OCI-LY1 (cell line): ENCODE results near the gene CRACDL.

ENCODE experiments used
- H2AFZ ChIP-seq: fragments of 200-600 bp; sonication (generic), shearing (Covaris generic); 2 replicates; pipeline ENCODE4 v1.6.0; 2014; ENCODE audit warnings: antibody characterized with exemption, mild to moderate bottlenecking, low read length
- H3F3A ChIP-seq: fragments of 200-600 bp; sonication (generic), shearing (Covaris generic); 2 replicates; pipeline ENCODE4 v1.6.0; 2014; ENCODE audit warnings: mild to moderate bottlenecking, antibody characterized with exemption, low read length, moderate library complexity; ENCODE audit not compliant: insufficient read depth
- H3K27ac ChIP-seq: fragments of 200-600 bp; sonication (generic); 2 replicates; pipeline ENCODE4 v1.5.1; 2014; ENCODE audit warnings: low read length, mixed run types, mild to moderate bottlenecking, low read depth; ENCODE audit not compliant: poor library complexity, severe bottlenecking
- H3K27me3 ChIP-seq: fragments of 200-600 bp; sonication (generic); 2 replicates; pipeline ENCODE4 v1.6.0; 2014; ENCODE audit warnings: antibody characterized with exemption, mild to moderate bottlenecking, low read length, moderate library complexity; ENCODE audit not compliant: insufficient read depth
- H3K36me3 ChIP-seq: fragments of 200-600 bp; sonication (generic); 2 replicates; pipeline ENCODE4 v1.6.1; 2014; ENCODE audit warnings: mild to moderate bottlenecking, antibody characterized with exemption, low read length, moderate library complexity, mixed read lengths; ENCODE audit not compliant: insufficient read depth
- H3K4me1 ChIP-seq: fragments of 200-600 bp; sonication (generic); 2 replicates; pipeline ENCODE4 v1.5.1; 2014; ENCODE audit warnings: mild to moderate bottlenecking, low read length, moderate library complexity; ENCODE audit not compliant: insufficient read depth, severe bottlenecking
- H3K4me2 ChIP-seq: fragments of 200-600 bp; sonication (generic), shearing (Covaris generic); 2 replicates; pipeline ENCODE4 v1.6.1; 2014; ENCODE audit warnings: low read length
- H3K4me3 ChIP-seq: fragments of 200-600 bp; sonication (generic); 2 replicates; pipeline ENCODE4 v1.5.1; 2014; ENCODE audit warnings: low read length, low read depth, mild to moderate bottlenecking, mixed read lengths; ENCODE audit not compliant: poor library complexity, severe bottlenecking
- H3K79me2 ChIP-seq: fragments of 200-600 bp; shearing (Covaris generic); 2 replicates; pipeline ENCODE4 v1.6.1; 2016; ENCODE audit warnings: mixed run types, low read length, mixed read lengths; ENCODE audit not compliant: insufficient read depth
- H3K9ac ChIP-seq: fragments of 200-600 bp; sonication (generic), shearing (Covaris generic); 2 replicates; pipeline ENCODE4 v1.6.1; 2014; ENCODE audit warnings: mild to moderate bottlenecking, low read length, mixed read lengths
- H3K9me2 ChIP-seq: fragments of 200-600 bp; sonication (generic), shearing (Covaris generic); 2 replicates; pipeline ENCODE4 v1.6.1; 2014; ENCODE audit warnings: low read depth, mild to moderate bottlenecking, low read length, mixed read lengths
- H3K9me3 ChIP-seq: fragments of 200-600 bp; shearing (Covaris generic); 2 replicates; pipeline ENCODE4 v1.6.1; 2014; ENCODE audit warnings: low read length, mixed read lengths
- H4K20me1 ChIP-seq: fragments of 200-600 bp; sonication (generic), shearing (Covaris generic); 2 replicates; pipeline ENCODE4 v1.6.0; 2016; ENCODE audit warnings: mild to moderate bottlenecking, low read length; ENCODE audit not compliant: insufficient read depth
- EZH2 ChIP-seq: fragments of 200-600 bp; sonication (generic), shearing (Covaris generic); IDR thresholded peaks from 2 replicates; pipeline ENCODE4 v1.8.0; 2017; ENCODE audit warnings: borderline replicate concordance, mixed run types, mild to moderate bottlenecking, antibody characterized with exemption, low read length, moderate library complexity, mixed read lengths
- TF ChIP-seq, protein P1 (sequence below): fragments of 200-600 bp; sonication (generic), shearing (Covaris generic); IDR thresholded peaks from 2 replicates; pipeline ENCODE4 v1.5.1; 2017; ENCODE audit warnings: mild to moderate bottlenecking, antibody characterized with exemption, low read length, moderate library complexity, mixed read lengths

The CRACDL gene

DNA sequence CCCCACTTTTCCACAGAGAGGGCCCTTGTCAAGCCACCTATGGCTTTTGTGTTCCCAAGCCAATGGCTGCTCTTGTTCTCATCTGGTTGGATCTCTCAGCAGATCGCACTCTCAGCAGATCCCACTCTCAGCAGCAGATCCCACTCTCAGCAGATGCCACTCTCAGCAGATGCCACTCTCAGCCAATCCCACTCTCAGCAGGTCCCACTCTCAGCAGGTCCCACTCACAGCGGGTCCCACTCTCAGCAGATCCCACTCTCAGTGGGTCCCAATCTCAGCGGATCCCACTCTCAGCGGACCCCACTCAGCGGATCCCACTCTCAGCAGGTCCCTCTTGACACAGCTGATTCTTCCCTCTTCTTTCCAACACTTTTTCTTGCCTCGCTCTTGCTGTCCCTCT is 145.8 kb downstream of the CRACDL start:
- no peak overlapping the region for H3K4me3 ChIP-seq
- H3K27ac ChIP-seq = no peak overlapping the region
- no peak overlapping the region for H3K9ac ChIP-seq
- no peaks in the 10 kb centered on the region for H3K27me3 ChIP-seq
- no peak overlapping the region for H3K4me2 ChIP-seq
- no peaks in the 10 kb centered on the region for H3K4me1 ChIP-seq
- H3K9me3 ChIP-seq = no peaks in the 10 kb centered on the region
- no peaks in the 10 kb centered on the region for H4K20me1 ChIP-seq
- no peak overlapping the region for H2AFZ ChIP-seq
- H3K79me2 ChIP-seq = no peaks in the 10 kb centered on the region
- H3K36me3 ChIP-seq = no peaks in the 10 kb centered on the region
- H3F3A ChIP-seq = no peaks in the 10 kb centered on the region
- TF ChIP-seq, protein P1, sequence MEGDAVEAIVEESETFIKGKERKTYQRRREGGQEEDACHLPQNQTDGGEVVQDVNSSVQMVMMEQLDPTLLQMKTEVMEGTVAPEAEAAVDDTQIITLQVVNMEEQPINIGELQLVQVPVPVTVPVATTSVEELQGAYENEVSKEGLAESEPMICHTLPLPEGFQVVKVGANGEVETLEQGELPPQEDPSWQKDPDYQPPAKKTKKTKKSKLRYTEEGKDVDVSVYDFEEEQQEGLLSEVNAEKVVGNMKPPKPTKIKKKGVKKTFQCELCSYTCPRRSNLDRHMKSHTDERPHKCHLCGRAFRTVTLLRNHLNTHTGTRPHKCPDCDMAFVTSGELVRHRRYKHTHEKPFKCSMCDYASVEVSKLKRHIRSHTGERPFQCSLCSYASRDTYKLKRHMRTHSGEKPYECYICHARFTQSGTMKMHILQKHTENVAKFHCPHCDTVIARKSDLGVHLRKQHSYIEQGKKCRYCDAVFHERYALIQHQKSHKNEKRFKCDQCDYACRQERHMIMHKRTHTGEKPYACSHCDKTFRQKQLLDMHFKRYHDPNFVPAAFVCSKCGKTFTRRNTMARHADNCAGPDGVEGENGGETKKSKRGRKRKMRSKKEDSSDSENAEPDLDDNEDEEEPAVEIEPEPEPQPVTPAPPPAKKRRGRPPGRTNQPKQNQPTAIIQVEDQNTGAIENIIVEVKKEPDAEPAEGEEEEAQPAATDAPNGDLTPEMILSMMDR = no peak
- TF ChIP-seq EZH2 = no peak
- no peaks in the 10 kb centered on the region for H3K9me2 ChIP-seq

DNA sequence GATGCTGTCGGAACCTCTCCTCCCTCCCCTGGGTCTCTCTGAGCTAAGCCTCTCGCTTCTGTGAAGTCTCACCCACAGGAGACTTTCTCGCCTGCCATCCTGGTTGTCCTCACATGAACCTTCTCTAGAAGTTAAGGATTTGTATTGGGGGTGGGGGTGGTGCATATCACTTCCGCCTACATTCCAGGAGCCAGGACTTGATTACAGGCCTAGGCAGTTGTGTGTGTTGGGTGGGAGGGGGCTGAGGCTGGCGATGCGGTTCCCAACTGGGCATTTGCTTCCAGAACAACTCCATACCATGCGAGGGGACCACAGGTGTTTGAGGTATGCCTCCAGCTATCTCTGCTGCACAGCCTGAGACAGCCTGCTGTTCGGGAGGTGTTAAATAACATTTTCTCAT is 148.3 kb downstream of the CRACDL start:
- Histone ChIP-seq H3K4me1 (no peaks in the 10 kb centered on the region), H3K9me3 (no peaks in the 10 kb centered on the region), H3K27me3 (no peaks in the 10 kb centered on the region), H3K9me2 (no peaks in the 10 kb centered on the region), H3K9ac (no peak overlapping the region), H3K4me2 (no peak overlapping the region), H2AFZ (no peak overlapping the region), H3K79me2 (no peaks in the 10 kb centered on the region), H3K36me3 (no peaks in the 10 kb centered on the region), H4K20me1 (no peaks in the 10 kb centered on the region), H3F3A (no peaks in the 10 kb centered on the region), H3K4me3 (no peak overlapping the region), H3K27ac (no peak overlapping the region)
- TF ChIP-seq, protein P1 = no peak
- TF ChIP-seq EZH2 = no peak

DNA sequence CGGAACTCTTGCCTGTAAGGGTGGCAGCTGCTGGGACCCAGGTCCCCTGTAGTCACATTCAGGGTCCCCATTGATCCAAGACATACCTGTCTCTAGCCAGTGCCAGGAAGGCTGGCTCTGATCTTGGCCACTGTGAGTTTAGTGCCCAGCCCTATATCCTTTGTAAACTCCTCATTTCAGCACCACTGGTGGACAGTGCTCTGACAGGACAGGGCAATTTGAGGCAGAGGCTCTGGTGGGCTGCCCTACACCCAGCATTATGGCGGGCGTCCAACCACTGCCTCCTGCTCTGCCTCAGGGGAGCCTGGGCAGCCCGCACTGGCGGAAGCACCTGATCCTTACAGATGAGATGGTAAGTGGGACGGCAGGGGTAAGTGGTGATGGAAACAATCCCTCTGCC is 149.8 kb downstream of the CRACDL start:
- H3K4me3 ChIP-seq = no peak overlapping the region
- no peaks in the 10 kb centered on the region for H3F3A ChIP-seq
- no peak overlapping the region for H2AFZ ChIP-seq
- H3K36me3 ChIP-seq = no peaks in the 10 kb centered on the region
- no peaks in the 10 kb centered on the region for H3K27me3 ChIP-seq
- H3K4me2 ChIP-seq = no peak overlapping the region
- TF ChIP-seq, protein P1 = no peak
- no peak for TF ChIP-seq EZH2
- H3K9ac ChIP-seq = no peak overlapping the region
- peaks cover 3% of the 10 kb centered on the region; the same call in 1 of the 2 replicates for H3K9me3 ChIP-seq
- no peaks in the 10 kb centered on the region for H3K4me1 ChIP-seq
- no peaks in the 10 kb centered on the region for H3K9me2 ChIP-seq
- H3K79me2 ChIP-seq = no peaks in the 10 kb centered on the region
- no peak overlapping the region for H3K27ac ChIP-seq
- H4K20me1 ChIP-seq = no peaks in the 10 kb centered on the region
